D721Med (cell line): ENCODE measurements around the gene PTOV1.

ENCODE experiments used
- DNase-seq: peaks from one replicate; pipeline ENCODE4 v3.0.0; 2011; ENCODE audit warnings: low spot score; ENCODE audit not compliant: insufficient read length
- FAIRE-seq: peaks from 2 replicates; lab custom pipeline; 2011; peaks lifted over from hg19 to GRCh38; lab: Jason Lieb, UNC
- TF ChIP-seq, protein P1 (sequence below): IDR thresholded peaks from 2 replicates; pipeline ENCODE4 v1.5.1; 2012; ENCODE audit warnings: mild to moderate bottlenecking, control low read depth; ENCODE audit not compliant: insufficient read depth; ENCODE audit errors: missing control alignments

The PTOV1 gene

DNA sequence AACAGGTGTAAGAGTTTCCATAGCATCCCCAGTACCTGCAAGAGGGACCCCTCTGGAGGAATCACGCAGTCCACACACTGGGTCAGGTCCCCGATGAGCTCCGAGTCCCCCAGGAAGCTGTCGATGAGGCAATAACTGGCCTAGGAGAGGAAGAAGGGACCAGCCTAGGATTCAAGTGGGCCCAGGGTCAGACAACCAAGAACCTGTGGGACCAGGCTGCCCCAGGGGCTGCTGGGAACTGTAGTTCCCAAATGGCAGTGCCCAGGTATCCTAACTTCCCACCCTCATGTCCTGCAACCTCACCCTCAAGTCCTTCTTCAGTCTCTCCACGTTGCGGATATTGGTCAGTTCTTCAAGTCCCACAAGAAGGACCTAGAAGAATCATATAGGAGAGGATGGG, 39.6 kb upstream of the PTOV1 start:
- DNase-seq (no peak), FAIRE-seq (no peak)
- TF ChIP-seq, protein P1, sequence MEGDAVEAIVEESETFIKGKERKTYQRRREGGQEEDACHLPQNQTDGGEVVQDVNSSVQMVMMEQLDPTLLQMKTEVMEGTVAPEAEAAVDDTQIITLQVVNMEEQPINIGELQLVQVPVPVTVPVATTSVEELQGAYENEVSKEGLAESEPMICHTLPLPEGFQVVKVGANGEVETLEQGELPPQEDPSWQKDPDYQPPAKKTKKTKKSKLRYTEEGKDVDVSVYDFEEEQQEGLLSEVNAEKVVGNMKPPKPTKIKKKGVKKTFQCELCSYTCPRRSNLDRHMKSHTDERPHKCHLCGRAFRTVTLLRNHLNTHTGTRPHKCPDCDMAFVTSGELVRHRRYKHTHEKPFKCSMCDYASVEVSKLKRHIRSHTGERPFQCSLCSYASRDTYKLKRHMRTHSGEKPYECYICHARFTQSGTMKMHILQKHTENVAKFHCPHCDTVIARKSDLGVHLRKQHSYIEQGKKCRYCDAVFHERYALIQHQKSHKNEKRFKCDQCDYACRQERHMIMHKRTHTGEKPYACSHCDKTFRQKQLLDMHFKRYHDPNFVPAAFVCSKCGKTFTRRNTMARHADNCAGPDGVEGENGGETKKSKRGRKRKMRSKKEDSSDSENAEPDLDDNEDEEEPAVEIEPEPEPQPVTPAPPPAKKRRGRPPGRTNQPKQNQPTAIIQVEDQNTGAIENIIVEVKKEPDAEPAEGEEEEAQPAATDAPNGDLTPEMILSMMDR = no peak

DNA sequence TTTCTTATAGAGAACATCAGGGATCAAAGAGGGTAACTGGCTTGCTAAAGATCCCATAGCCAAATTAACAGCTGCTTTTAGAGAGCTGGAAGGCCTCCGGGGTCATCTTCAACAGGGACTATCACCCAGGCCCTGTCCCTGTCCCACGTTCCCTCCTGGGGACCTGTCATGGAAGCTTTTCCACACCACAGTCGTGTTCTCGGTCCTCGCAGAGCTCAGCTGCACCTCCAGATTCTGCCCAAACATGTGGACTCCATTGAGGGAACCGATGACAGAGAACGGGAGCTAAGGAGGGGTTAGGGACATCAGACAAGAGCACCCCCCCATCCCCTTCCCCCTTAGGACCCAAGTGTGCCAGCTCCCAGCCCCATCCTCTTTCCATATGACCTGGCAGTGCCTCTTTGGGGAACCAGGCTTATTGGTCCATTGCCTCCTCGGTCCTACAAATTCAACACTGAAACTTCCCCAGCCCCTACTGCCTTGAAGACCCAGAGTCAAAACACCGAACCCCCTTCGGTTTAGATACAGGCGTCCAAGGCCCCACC, 38.4 kb upstream of the PTOV1 start:
- FAIRE-seq = no peak
- TF ChIP-seq, protein P1 = no peak
- no peak for DNase-seq

DNA sequence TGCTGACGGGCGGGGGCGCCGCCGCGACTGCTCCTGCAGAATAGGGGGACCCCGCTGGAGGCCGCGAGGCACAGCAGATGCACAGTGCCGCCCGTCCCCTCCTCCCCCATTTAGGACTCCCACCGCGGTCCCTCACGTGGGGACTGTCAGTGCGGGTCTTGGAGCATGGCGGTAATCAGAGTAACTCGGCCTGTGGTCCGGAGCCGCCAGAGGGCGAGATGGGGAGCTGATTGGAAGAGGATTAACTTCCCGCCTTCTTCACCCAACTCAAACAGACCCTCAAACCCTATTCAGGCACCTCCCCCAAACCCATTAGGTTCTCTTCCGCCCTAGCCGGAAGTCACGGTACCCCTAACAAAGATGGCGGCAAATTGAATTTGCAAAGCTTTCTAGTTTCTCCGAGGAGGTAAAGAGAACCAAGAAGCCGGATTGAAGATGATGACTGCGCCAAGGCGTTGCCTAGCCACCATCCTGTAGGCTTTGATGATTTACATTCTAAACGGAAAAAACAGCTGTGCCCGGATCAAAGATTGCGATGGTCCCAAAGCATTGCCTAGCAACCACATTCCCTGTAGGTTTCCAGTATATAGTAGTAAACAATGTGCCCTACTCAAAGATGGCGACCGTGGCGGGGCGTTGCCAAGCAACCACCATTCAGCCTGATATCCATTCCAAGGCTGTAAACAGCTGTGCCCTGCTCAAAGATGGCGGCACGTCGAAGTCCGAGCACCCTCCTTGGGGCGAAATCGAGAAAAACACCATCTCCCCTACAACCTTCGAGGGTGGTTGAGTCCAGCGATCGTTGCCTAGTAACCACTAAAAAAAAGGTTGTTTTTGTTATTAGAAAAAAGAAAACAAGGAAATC, 37.7 kb upstream of the PTOV1 start, which contains the start of gene FUZ:
Gene FUZ, minus strand, starts transcription at position 296 of the 865 bp plus-strand sequence. Its CDS starts 186 bp downstream, at position 110.
- peak; percentile 98 for DNase-seq
- TF ChIP-seq, protein P1 = peak; percentile 46
- FAIRE-seq = peak; percentile 87

DNA sequence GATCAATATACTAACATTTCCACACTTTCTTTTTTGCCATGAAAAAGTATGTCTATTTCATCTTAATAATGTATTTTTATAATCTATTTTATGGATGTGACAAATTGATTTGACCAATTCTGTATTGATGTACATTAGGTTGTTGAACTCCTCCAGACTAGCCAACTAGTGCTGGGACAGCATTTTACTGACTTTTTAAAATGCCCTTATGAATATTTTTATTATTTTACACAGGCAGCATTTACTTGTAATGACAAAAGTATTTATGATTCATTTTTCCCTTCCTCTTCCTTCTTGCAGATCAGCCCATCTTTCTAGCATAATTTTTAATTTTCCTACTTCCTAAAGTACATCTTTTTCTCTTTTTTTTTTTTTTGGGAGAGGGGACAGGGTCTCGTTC, 36.9 kb upstream of the PTOV1 start:
- DNase-seq (no peak), FAIRE-seq (no peak)
- TF ChIP-seq, protein P1 = no peak

DNA sequence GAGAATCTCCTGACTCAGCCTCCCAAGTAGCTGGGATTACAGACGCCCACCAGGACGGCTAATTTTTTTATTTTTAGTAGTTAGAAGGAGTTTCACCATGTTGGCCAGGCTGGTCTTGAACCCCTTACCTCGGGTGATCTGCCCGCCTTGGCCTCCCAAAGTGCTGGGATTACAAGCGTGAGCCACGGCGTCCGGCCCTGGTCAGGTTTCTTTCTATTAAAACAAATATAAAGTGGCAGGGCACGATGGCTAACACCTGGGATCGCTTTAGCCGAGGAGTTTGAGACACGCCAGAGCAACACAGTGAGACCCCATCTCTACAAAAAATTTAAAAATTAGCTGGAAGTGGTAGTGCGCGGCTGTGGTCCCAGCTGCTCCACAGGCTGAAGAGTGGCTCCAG, 34.4 kb upstream of the PTOV1 start:
- DNase-seq (no peak), FAIRE-seq (no peak)
- TF ChIP-seq, protein P1 = no peak

DNA sequence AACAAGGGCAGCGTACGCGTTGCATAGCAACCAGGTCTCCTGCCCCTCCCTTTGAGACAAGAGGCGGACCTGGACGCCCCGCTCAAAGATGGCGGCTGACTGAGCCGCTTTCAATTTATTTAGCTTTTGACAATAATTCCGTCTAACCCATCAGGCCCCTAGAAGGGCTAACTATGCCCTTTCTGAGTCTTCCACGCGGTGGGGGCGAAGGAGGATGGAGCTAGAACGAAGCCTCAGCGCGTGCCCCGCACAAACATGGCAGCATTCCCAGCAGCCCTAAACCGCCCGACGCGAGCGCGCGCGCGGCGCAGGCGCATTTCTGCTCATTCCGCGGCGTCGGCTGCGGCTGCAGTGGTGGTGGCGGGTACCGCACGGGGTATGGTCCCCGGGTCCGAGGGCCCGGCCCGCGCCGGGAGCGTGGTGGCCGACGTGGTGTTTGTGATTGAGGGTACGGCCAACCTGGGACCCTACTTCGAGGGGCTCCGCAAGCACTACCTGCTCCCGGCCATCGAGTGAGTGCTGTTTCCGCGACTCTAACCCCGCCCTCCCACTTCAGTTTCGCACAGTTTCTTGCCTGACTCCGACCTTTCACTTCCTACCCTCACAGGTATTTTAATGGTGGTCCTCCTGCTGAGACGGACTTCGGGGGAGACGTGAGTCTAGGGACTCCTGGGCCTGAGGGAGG, 32.9 kb upstream of the PTOV1 start, which contains the start of gene MED25:
Gene MED25, plus strand, starts transcription at position 326 of the 685 bp plus-strand sequence. Its CDS starts 53 bp downstream, at position 379.
- FAIRE-seq = no peak
- TF ChIP-seq, protein P1 = no peak

More for the DNA sequence above, 32.9 kb upstream of the PTOV1 start, which contains the start of gene MED25:
- DNase-seq = peak; percentile 71
